ENCODE measurements around the gene DBP.

DBP gene

GRCh38 chr19:48654299-48655059, 17.3 kb upstream of the DBP start:
- H3K27ac ChIP-seq (ENCODE audit: low read depth in 2 of 2, low read length in 2 of 2) = no peak overlapping the region
- H3K4me1 ChIP-seq (ENCODE audit: control insufficient read depth in 2 of 2, insufficient read depth in 2 of 2, low read length in 2 of 2) = no peaks in the 10 kb centered on the region
- H3K9ac ChIP-seq (ENCODE audit: low read depth in 1 of 2, low read length in 2 of 2) = no peak overlapping the region
- no peaks in the 10 kb centered on the region for H3K27me3 ChIP-seq (ENCODE audit: control insufficient read depth in 2 of 2, insufficient read depth in 2 of 2, low read length in 2 of 2)
- no peak overlapping the region for H3K4me3 ChIP-seq (ENCODE audit: low read length in 2 of 2)
- no peaks in the 10 kb centered on the region for H3K9me3 ChIP-seq (ENCODE audit: control insufficient read depth in 2 of 2, low read length in 2 of 2)
- no peaks in the 10 kb centered on the region for H3K36me3 ChIP-seq (ENCODE audit: control insufficient read depth in 2 of 2, insufficient read depth in 2 of 2, low read length in 2 of 2)

DNA sequence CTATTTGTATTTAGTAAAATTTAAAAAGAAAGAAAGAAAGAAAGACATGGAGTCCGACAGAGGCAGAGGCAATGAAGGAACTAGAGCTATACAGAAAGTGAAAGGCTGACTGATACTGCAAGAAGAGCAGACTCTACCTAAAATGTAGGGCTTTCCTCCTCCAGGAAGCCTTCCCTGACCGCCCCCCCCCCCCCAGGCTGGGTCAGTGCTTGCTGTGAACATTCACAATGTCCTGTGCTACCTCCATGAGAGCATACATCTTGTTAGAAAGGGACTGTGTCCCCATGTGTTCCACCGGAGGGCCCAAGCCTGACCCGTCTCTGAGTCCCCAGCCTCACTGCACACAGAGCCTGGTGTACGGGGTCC, 14.5 kb upstream of the DBP start:
- no peak overlapping the region for H3K9ac ChIP-seq (ENCODE audit: low read depth in 1 of 2, low read length in 2 of 2)

GRCh38 chr19:48650974-48651682, 13.9 kb upstream of the DBP start:
- no peak overlapping the region for H3K27ac ChIP-seq (ENCODE audit: low read depth in 2 of 2, low read length in 2 of 2)
- peaks cover 0 to 3% of the 10 kb centered on the region in 2 donors for H3K4me1 ChIP-seq (ENCODE audit: control insufficient read depth in 2 of 2, insufficient read depth in 2 of 2, low read length in 2 of 2)
- no peak overlapping the region for H3K4me3 ChIP-seq (ENCODE audit: low read length in 2 of 2)

More for the DNA sequence above, 14.5 kb upstream of the DBP start:
- Histone ChIP-seq H3K27ac (ENCODE audit: low read depth in 2 of 2, low read length in 2 of 2) (no peak overlapping the region), H3K9me3 (ENCODE audit: control insufficient read depth in 2 of 2, low read length in 2 of 2) (no peaks in the 10 kb centered on the region), H3K4me3 (ENCODE audit: low read length in 2 of 2) (no peak overlapping the region), H3K4me1 (ENCODE audit: control insufficient read depth in 2 of 2, insufficient read depth in 2 of 2, low read length in 2 of 2) (no peaks in the 10 kb centered on the region), H3K36me3 (ENCODE audit: control insufficient read depth in 2 of 2, insufficient read depth in 2 of 2, low read length in 2 of 2) (no peaks in the 10 kb centered on the region), H3K27me3 (ENCODE audit: control insufficient read depth in 2 of 2, insufficient read depth in 2 of 2, low read length in 2 of 2) (peaks cover 0 to 5% of the 10 kb centered on the region in 2 donors)

GRCh38 chr19:48648134-48648533, 11.0 kb upstream of the DBP start:
- Histone ChIP-seq H3K27ac (ENCODE audit: low read depth in 2 of 2, low read length in 2 of 2) (no peak overlapping the region), H3K9ac (ENCODE audit: low read depth in 1 of 2, low read length in 2 of 2) (no peak overlapping the region), H3K4me3 (ENCODE audit: low read length in 2 of 2) (no peak overlapping the region), H3K36me3 (ENCODE audit: control insufficient read depth in 2 of 2, insufficient read depth in 2 of 2, low read length in 2 of 2) (no peaks in the 10 kb centered on the region), H3K4me1 (ENCODE audit: control insufficient read depth in 2 of 2, insufficient read depth in 2 of 2, low read length in 2 of 2) (peaks cover 8 to 15% of the 10 kb centered on the region in 2 donors), H3K9me3 (ENCODE audit: control insufficient read depth in 2 of 2, low read length in 2 of 2) (no peaks in the 10 kb centered on the region), H3K27me3 (ENCODE audit: control insufficient read depth in 2 of 2, insufficient read depth in 2 of 2, low read length in 2 of 2) (peaks cover 0 to 11% of the 10 kb centered on the region in 2 donors)

More at GRCh38 chr19:48650974-48651682, 13.9 kb upstream of the DBP start:
- Histone ChIP-seq H3K36me3 (ENCODE audit: control insufficient read depth in 2 of 2, insufficient read depth in 2 of 2, low read length in 2 of 2) (no peaks in the 10 kb centered on the region), H3K9me3 (ENCODE audit: control insufficient read depth in 2 of 2, low read length in 2 of 2) (no peaks in the 10 kb centered on the region), H3K27me3 (ENCODE audit: control insufficient read depth in 2 of 2, insufficient read depth in 2 of 2, low read length in 2 of 2) (peaks cover 0 to 5% of the 10 kb centered on the region in 2 donors), H3K9ac (ENCODE audit: low read depth in 1 of 2, low read length in 2 of 2) (no peak overlapping the region)

- H3K4me3 ChIP-seq (ENCODE audit: low read length in 2 of 2) = peak overlapping the region; percentile 37 to 64
- H3K4me1 ChIP-seq (ENCODE audit: control insufficient read depth in 2 of 2, insufficient read depth in 2 of 2, low read length in 2 of 2) = peaks cover 8 to 15% of the 10 kb centered on the region in 2 donors
- H3K36me3 ChIP-seq (ENCODE audit: control insufficient read depth in 2 of 2, insufficient read depth in 2 of 2, low read length in 2 of 2) = no peaks in the 10 kb centered on the region
- H3K27ac ChIP-seq (ENCODE audit: low read depth in 2 of 2, low read length in 2 of 2) = peak overlapping the region in 1 of 2 donors; percentile 75
- H3K27me3 ChIP-seq (ENCODE audit: control insufficient read depth in 2 of 2, insufficient read depth in 2 of 2, low read length in 2 of 2) = peaks cover 0 to 11% of the 10 kb centered on the region in 2 donors
- H3K9ac ChIP-seq (ENCODE audit: low read depth in 1 of 2, low read length in 2 of 2) = peak overlapping the region in 1 of 2 donors; percentile 41
- no peaks in the 10 kb centered on the region for H3K9me3 ChIP-seq (ENCODE audit: control insufficient read depth in 2 of 2, low read length in 2 of 2)
These were observed 9.6 kb upstream of the DBP start for GRCh38 chr19:48646722-48647216.

DNA sequence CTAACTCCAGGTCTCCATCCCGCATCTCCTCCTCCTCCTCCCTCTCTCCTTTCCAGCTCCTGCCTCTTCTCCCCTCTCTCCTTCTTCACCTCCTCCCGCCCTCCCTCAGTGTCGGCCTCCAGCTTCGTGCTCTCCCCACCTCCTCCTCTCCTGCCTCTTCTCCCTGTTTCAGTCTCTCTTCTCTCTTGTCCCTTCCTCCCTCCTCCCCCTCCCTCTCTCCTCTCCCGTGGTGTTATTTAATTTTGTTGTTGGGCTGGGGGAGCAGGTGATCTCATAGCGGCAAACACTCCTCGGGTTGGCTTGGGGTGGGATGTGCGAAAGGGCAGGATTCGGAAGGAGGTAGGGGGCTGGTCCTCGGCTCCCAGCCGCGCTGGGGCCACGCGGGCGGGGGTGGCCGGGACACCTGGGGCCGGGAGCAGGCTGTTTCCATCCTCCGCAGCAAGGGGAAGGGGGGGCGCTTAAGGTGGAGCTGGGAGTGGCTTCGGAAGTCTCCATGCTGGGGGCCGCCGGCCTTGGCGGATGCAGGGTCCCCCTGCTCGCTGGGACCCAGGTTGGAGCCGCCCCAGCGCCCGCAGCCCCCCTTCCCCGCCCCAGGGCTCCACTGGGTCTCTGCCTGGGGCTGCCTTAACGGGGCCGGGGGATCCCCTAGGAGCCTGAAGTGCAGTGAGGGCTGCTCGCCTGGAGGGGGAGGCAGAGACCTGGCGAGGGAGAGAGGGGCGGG, 9.0 kb upstream of the DBP start, which contains the start of gene CA11:
CA11 (minus strand) TSS at position 187 of the 721 bp plus-strand sequence. CDS start 555 bp downstream, outside the sequence.
- Histone ChIP-seq H3K27ac (ENCODE audit: low read depth in 2 of 2, low read length in 2 of 2) (peak within 1 kb of the TSS; percentile 52 to 75), H3K9me3 (ENCODE audit: control insufficient read depth in 2 of 2, low read length in 2 of 2) (no peaks in the 10 kb centered on the region), H3K36me3 (ENCODE audit: control insufficient read depth in 2 of 2, insufficient read depth in 2 of 2, low read length in 2 of 2) (no peaks in the 10 kb centered on the region), H3K27me3 (ENCODE audit: control insufficient read depth in 2 of 2, insufficient read depth in 2 of 2, low read length in 2 of 2) (peaks cover 0 to 11% of the 10 kb centered on the region in 2 donors), H3K4me1 (ENCODE audit: control insufficient read depth in 2 of 2, insufficient read depth in 2 of 2, low read length in 2 of 2) (peaks cover 8 to 15% of the 10 kb centered on the region in 2 donors), H3K4me3 (ENCODE audit: low read length in 2 of 2) (peak within 1 kb of the TSS; percentile 53 to 64), H3K9ac (ENCODE audit: low read depth in 1 of 2, low read length in 2 of 2) (peak within 1 kb of the TSS; percentile 43 to 59)

DNA sequence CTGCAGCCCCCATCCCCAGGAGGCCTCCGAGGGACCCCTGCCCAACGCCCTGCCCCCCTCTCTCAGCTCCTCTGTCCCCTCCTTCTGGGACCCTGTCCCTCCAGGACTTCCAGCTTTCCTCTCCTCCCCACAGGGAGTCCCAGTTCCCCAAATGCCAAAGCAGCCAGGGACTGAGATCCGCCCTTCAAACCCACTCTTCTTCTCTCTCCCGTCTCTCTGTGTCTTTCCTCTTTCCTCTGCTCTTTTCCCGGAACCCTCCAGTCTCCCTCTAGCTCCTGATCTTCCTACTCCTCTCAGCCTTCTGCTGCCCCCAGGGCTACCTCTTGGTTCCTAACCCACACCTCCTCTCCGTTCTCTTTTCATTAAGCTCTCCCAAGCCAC, 8.4 kb upstream of the DBP start:
- H3K27ac ChIP-seq (ENCODE audit: low read depth in 2 of 2, low read length in 2 of 2) = peak overlapping the region; percentile 52 to 75
- H3K9me3 ChIP-seq (ENCODE audit: control insufficient read depth in 2 of 2, low read length in 2 of 2) = no peaks in the 10 kb centered on the region
- H3K27me3 ChIP-seq (ENCODE audit: control insufficient read depth in 2 of 2, insufficient read depth in 2 of 2, low read length in 2 of 2) = peaks cover 0 to 11% of the 10 kb centered on the region in 2 donors
- peaks cover 8 to 15% of the 10 kb centered on the region in 2 donors for H3K4me1 ChIP-seq (ENCODE audit: control insufficient read depth in 2 of 2, insufficient read depth in 2 of 2, low read length in 2 of 2)
- H3K9ac ChIP-seq (ENCODE audit: low read depth in 1 of 2, low read length in 2 of 2) = peak overlapping the region; percentile 43 to 59
- peak overlapping the region; percentile 53 to 64 for H3K4me3 ChIP-seq (ENCODE audit: low read length in 2 of 2)
- H3K36me3 ChIP-seq (ENCODE audit: control insufficient read depth in 2 of 2, insufficient read depth in 2 of 2, low read length in 2 of 2) = no peaks in the 10 kb centered on the region

DNA sequence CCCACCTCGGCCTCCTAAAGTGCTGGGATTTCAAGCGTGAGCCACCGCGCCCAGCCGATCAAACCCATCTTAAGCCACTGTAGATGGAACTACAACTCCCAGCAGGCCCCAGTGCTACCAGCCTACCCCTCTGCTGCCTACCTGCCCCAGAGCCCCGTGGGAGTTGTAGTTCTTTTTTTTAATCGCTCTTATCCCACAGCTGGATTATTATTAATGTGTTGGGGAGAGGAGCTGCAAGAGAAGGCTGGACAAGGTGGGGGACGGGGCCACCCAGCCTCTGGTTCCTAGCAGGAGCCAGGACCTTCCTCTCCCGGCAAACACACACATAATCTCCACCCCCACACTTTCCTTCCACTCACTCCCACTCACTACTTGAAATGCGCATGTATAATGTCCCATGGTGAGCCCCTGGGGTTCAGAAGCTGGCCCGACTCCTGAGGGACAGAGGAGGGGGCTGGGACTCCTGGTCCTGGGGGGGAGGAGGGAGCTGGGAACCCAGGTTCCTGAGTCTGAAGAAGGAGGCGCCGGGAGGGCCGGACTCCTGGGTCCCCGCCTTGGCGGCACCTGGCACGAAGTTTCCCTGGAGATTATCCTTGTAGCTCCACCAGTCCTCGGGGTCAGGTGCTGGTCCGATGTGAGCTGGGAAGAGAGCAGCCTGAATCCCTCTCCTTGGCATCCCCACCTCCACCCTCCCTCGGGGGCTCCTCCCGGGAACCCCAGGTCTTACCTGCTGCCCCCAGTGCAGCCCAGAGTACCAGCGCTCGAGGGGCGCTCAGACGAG, 7.8 kb upstream of the DBP start:
- Histone ChIP-seq H3K4me1 (ENCODE audit: control insufficient read depth in 2 of 2, insufficient read depth in 2 of 2, low read length in 2 of 2) (peaks cover 8 to 16% of the 10 kb centered on the region in 2 donors), H3K27me3 (ENCODE audit: control insufficient read depth in 2 of 2, insufficient read depth in 2 of 2, low read length in 2 of 2) (peaks cover 0 to 11% of the 10 kb centered on the region in 2 donors), H3K9ac (ENCODE audit: low read depth in 1 of 2, low read length in 2 of 2) (peak overlapping the region; percentile 43 to 59), H3K4me3 (ENCODE audit: low read length in 2 of 2) (peak overlapping the region; percentile 53 to 64), H3K27ac (ENCODE audit: low read depth in 2 of 2, low read length in 2 of 2) (peak overlapping the region; percentile 52 to 75), H3K36me3 (ENCODE audit: control insufficient read depth in 2 of 2, insufficient read depth in 2 of 2, low read length in 2 of 2) (no peaks in the 10 kb centered on the region), H3K9me3 (ENCODE audit: control insufficient read depth in 2 of 2, low read length in 2 of 2) (no peaks in the 10 kb centered on the region)

GRCh38 chr19:48644355-48644754, 7.2 kb upstream of the DBP start:
- H3K27ac ChIP-seq (ENCODE audit: low read depth in 2 of 2, low read length in 2 of 2) = no peak overlapping the region

More at GRCh38 chr19:48644355-48644754, 7.2 kb upstream of the DBP start:
- peaks cover 8 to 19% of the 10 kb centered on the region in 2 donors for H3K4me1 ChIP-seq (ENCODE audit: control insufficient read depth in 2 of 2, insufficient read depth in 2 of 2, low read length in 2 of 2)
- peaks cover 0 to 11% of the 10 kb centered on the region in 2 donors for H3K27me3 ChIP-seq (ENCODE audit: control insufficient read depth in 2 of 2, insufficient read depth in 2 of 2, low read length in 2 of 2)
- H3K9ac ChIP-seq (ENCODE audit: low read depth in 1 of 2, low read length in 2 of 2) = no peak overlapping the region
- H3K9me3 ChIP-seq (ENCODE audit: control insufficient read depth in 2 of 2, low read length in 2 of 2) = no peaks in the 10 kb centered on the region
- no peaks in the 10 kb centered on the region for H3K36me3 ChIP-seq (ENCODE audit: control insufficient read depth in 2 of 2, insufficient read depth in 2 of 2, low read length in 2 of 2)
- no peak overlapping the region for H3K4me3 ChIP-seq (ENCODE audit: low read length in 2 of 2)

Data from mucosa of rectum (tissue), 2 donors.